Measurements from ENCODE around the gene SCLT1.

Gene SCLT1

GRCh38 chr4:128981377-128981776, 112.0 kb downstream of the SCLT1 start:
- H3K36me3 ChIP-seq (replicated peaks; ENCODE audit: insufficient read depth, low read length): no peaks in the 10 kb centered on the region
- H3K27me3 ChIP-seq (replicated peaks; ENCODE audit: insufficient read depth, low read length): no peaks in the 10 kb centered on the region
- TF ChIP-seq EZH2 (optimal IDR thresholded peaks at IDR 0.05; ENCODE audit: low read depth, low read length) (no peak), EZH2phosphoT487 (IDR thresholded peaks at IDR 0.05; ENCODE audit: low read length) (no peak), CTCF (IDR thresholded peaks at IDR 0.05; ENCODE audit: low read length) (no peak)
- no peak overlapping the region for H3K9ac ChIP-seq (ENCODE audit: low read length)
- H3K9me3 ChIP-seq (replicated peaks; ENCODE audit: insufficient read depth, low read length): no peaks in the 10 kb centered on the region
- DNase-seq: no peak
- H3K79me2 ChIP-seq (ENCODE audit: low read length): no peaks in the 10 kb centered on the region
- no peaks in the 10 kb centered on the region for H4K20me1 ChIP-seq (ENCODE audit: insufficient read depth, low read length)
- no peaks in the 10 kb centered on the region for H3F3A ChIP-seq (ENCODE audit: insufficient read depth, low read length)
- no peaks in the 10 kb centered on the region for H3K4me1 ChIP-seq (ENCODE audit: low read length)
- no peak overlapping the region for H2AFZ ChIP-seq (ENCODE audit: low read length)
- H3K4me3 ChIP-seq (ENCODE audit: low read length): no peak overlapping the region
- no peaks in the 10 kb centered on the region for H3K9me2 ChIP-seq (replicated peaks; ENCODE audit: insufficient read depth, low read length)
- H3K4me2 ChIP-seq (ENCODE audit: low read depth, low read length): no peak overlapping the region
- no peak overlapping the region for H3K27ac ChIP-seq (ENCODE audit: low read length)

GRCh38 chr4:128980816-128981326, 112.5 kb downstream of the SCLT1 start:
- no peak for DNase-seq
- Histone ChIP-seq H3K27ac (ENCODE audit: low read length) (no peak overlapping the region), H2AFZ (ENCODE audit: low read length) (no peak overlapping the region), H3K9me2 (replicated peaks; ENCODE audit: insufficient read depth, low read length) (no peaks in the 10 kb centered on the region), H3K9ac (ENCODE audit: low read length) (no peak overlapping the region), H3K4me1 (ENCODE audit: low read length) (no peaks in the 10 kb centered on the region), H3K79me2 (ENCODE audit: low read length) (no peaks in the 10 kb centered on the region), H3K4me2 (ENCODE audit: low read depth, low read length) (no peak overlapping the region), H3K27me3 (replicated peaks; ENCODE audit: insufficient read depth, low read length) (no peaks in the 10 kb centered on the region), H4K20me1 (ENCODE audit: insufficient read depth, low read length) (no peaks in the 10 kb centered on the region), H3K9me3 (replicated peaks; ENCODE audit: insufficient read depth, low read length) (no peaks in the 10 kb centered on the region), H3K36me3 (replicated peaks; ENCODE audit: insufficient read depth, low read length) (no peaks in the 10 kb centered on the region), H3K4me3 (ENCODE audit: low read length) (no peak overlapping the region), H3F3A (ENCODE audit: insufficient read depth, low read length) (no peaks in the 10 kb centered on the region)
- no peak for TF ChIP-seq CTCF (IDR thresholded peaks at IDR 0.05; ENCODE audit: low read length)
- no peak for TF ChIP-seq EZH2 (optimal IDR thresholded peaks at IDR 0.05; ENCODE audit: low read depth, low read length)
- TF ChIP-seq EZH2phosphoT487 (IDR thresholded peaks at IDR 0.05; ENCODE audit: low read length): no peak

GRCh38 chr4:128979934-128980333, 113.4 kb downstream of the SCLT1 start:
- H3K4me2 ChIP-seq (ENCODE audit: low read depth, low read length): no peak overlapping the region
- no peaks in the 10 kb centered on the region for H3K4me1 ChIP-seq (ENCODE audit: low read length)
- no peaks in the 10 kb centered on the region for H3K9me3 ChIP-seq (replicated peaks; ENCODE audit: insufficient read depth, low read length)
- no peaks in the 10 kb centered on the region for H3K36me3 ChIP-seq (replicated peaks; ENCODE audit: insufficient read depth, low read length)
- H3K27me3 ChIP-seq (replicated peaks; ENCODE audit: insufficient read depth, low read length): no peaks in the 10 kb centered on the region
- no peak for DNase-seq
- no peaks in the 10 kb centered on the region for H3K79me2 ChIP-seq (ENCODE audit: low read length)
- no peak overlapping the region for H3K9ac ChIP-seq (ENCODE audit: low read length)
- H3K9me2 ChIP-seq (replicated peaks; ENCODE audit: insufficient read depth, low read length): no peaks in the 10 kb centered on the region
- no peak overlapping the region for H2AFZ ChIP-seq (ENCODE audit: low read length)
- H4K20me1 ChIP-seq (ENCODE audit: insufficient read depth, low read length): no peaks in the 10 kb centered on the region
- TF ChIP-seq EZH2 (optimal IDR thresholded peaks at IDR 0.05; ENCODE audit: low read depth, low read length) (no peak), CTCF (IDR thresholded peaks at IDR 0.05; ENCODE audit: low read length) (no peak), EZH2phosphoT487 (IDR thresholded peaks at IDR 0.05; ENCODE audit: low read length) (no peak)
- H3K4me3 ChIP-seq (ENCODE audit: low read length): no peak overlapping the region
- no peak overlapping the region for H3K27ac ChIP-seq (ENCODE audit: low read length)
- H3F3A ChIP-seq (ENCODE audit: insufficient read depth, low read length): no peaks in the 10 kb centered on the region
